ENCODE measurements around the gene P4HA2.

DNA sequence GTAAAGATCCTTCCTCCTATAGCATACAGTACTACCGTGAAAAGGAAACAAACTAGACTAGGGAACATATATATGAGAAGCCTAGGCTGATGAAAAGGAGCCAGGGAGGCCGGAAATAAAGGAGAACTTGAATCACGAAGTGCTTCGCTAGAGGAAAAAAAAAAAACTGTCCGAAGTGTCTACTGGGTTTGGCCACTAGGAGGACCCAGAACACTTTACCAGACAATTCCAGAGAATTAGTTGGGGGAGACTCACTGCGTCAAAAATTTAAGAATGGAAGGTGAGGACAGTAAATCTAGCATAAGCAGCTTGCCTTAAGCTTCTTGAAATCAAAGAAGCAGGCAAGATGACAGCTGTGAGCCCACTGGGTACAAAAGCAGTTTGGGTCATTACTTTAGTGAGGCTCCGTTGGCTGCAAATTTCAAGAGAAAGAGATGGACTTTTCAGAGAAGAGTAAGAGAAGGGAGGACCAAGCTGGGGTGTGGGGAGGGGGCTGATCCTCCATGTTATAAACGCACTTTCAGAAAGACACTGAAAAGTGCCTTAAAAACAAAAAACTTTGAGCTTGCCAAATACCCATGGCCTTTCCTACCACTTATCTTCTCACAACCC is 47.4 kb downstream of the P4HA2 start:
- TF ChIP-seq, protein P1, sequence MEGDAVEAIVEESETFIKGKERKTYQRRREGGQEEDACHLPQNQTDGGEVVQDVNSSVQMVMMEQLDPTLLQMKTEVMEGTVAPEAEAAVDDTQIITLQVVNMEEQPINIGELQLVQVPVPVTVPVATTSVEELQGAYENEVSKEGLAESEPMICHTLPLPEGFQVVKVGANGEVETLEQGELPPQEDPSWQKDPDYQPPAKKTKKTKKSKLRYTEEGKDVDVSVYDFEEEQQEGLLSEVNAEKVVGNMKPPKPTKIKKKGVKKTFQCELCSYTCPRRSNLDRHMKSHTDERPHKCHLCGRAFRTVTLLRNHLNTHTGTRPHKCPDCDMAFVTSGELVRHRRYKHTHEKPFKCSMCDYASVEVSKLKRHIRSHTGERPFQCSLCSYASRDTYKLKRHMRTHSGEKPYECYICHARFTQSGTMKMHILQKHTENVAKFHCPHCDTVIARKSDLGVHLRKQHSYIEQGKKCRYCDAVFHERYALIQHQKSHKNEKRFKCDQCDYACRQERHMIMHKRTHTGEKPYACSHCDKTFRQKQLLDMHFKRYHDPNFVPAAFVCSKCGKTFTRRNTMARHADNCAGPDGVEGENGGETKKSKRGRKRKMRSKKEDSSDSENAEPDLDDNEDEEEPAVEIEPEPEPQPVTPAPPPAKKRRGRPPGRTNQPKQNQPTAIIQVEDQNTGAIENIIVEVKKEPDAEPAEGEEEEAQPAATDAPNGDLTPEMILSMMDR (IDR thresholded peaks at IDR 0.05), result peak; percentile 87
- no peak for TF ChIP-seq SIN3A (IDR thresholded peaks at IDR 0.05; ENCODE audit: borderline replicate concordance, insufficient read depth, low read depth, low read length)

All from Panc1 (cell line).